ENCODE measurements around the gene PDYN.

Gene PDYN

GRCh38 chr20:1947535-1947846, 46.4 kb downstream of the PDYN start:
- no peak overlapping the region for H3K4me3 ChIP-seq (ENCODE audit: low read length)
- no peak for DNase-seq (ENCODE audit: low read depth)
- no peak for TF ChIP-seq CTCF (IDR thresholded peaks at IDR 0.05; ENCODE audit: insufficient read depth, low read depth, low read length, missing control alignments)

GRCh38 chr20:1946762-1947534, 46.9 kb downstream of the PDYN start:
- peak; percentile 85 for DNase-seq (ENCODE audit: low read depth)

GRCh38 chr20:1946442-1946761, 47.5 kb downstream of the PDYN start:
- DNase-seq (ENCODE audit: low read depth) = no peak

More at GRCh38 chr20:1946762-1947534, 46.9 kb downstream of the PDYN start:
- no peak for TF ChIP-seq CTCF (IDR thresholded peaks at IDR 0.05; ENCODE audit: insufficient read depth, low read depth, low read length, missing control alignments)
- H3K4me3 ChIP-seq (ENCODE audit: low read length) = no peak overlapping the region

GRCh38 chr20:1945660-1946059, 48.2 kb downstream of the PDYN start:
- no peak for DNase-seq (ENCODE audit: low read depth)
- TF ChIP-seq CTCF (IDR thresholded peaks at IDR 0.05; ENCODE audit: insufficient read depth, low read depth, low read length, missing control alignments) = no peak
- H3K4me3 ChIP-seq (ENCODE audit: low read length) = no peak overlapping the region

More at GRCh38 chr20:1946442-1946761, 47.5 kb downstream of the PDYN start:
- no peak for TF ChIP-seq CTCF (IDR thresholded peaks at IDR 0.05; ENCODE audit: insufficient read depth, low read depth, low read length, missing control alignments)
- no peak overlapping the region for H3K4me3 ChIP-seq (ENCODE audit: low read length)

GRCh38 chr20:1945134-1945618, 48.7 kb downstream of the PDYN start:
- H3K4me3 ChIP-seq (ENCODE audit: low read length) = no peak overlapping the region
- no peak for TF ChIP-seq CTCF (IDR thresholded peaks at IDR 0.05; ENCODE audit: insufficient read depth, low read depth, low read length, missing control alignments)
- peak; percentile 22 for DNase-seq (ENCODE audit: low read depth)

GRCh38 chr20:1944345-1945091, 49.3 kb downstream of the PDYN start:
- TF ChIP-seq CTCF (IDR thresholded peaks at IDR 0.05; ENCODE audit: insufficient read depth, low read depth, low read length, missing control alignments) = peak; percentile 33
- H3K4me3 ChIP-seq (ENCODE audit: low read length) = no peak overlapping the region
- DNase-seq (ENCODE audit: low read depth) = peak; percentile 68
